Activated CD4-positive, alpha-beta T cell treated with anti-CD3 and anti-CD28 coated beads for 24 hours (primary cell): ENCODE measurements around the gene ENTPD6.

Experiments
- DNase-seq, 2 donors: peaks; one replicate each; pipeline ENCODE4 v3.0.0-alpha.2; 2020; ENCODE audit warnings: low read depth in 2 of 2

The ENTPD6 gene

DNA sequence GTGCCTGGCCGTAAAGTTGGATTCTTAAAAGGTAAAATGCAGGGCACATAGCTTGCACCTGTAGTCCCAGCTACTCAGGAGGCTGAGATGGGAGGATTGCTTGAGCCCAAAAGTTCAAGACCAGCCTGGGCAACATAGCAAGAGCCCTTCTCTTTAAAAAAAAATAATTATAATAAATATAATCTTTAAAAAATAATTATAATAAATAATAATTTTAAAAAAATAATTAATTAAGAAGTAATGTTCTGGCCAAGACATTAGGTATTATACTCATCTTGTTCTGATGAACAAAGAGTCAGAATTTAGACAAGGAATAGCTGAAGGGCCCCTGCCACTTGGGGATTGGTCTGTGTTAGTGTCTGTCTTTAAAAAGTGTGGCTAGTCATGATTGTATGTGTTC lies 13.9 kb downstream of the ENTPD6 start:
- no peak for DNase-seq

DNA sequence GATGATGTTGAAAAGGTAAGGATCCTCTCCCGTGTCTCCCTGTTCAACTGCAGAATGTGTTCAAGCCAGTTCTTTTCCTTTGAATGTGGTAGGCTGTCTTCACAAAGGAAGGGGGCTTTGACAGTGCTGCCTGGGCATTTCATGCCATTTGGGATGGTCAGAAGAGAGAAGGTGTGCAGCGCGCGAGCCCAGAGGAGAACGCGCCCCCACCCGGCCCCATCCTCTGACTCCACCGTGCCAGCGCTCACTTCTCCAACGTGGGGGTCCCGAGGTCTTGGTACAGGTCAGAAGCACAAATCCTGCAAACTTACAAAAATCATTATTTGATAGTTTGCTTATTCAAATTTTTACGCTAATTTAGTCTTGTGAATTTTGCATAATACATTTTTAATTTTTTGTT lies 14.4 kb downstream of the ENTPD6 start:
- DNase-seq = no peak

DNA sequence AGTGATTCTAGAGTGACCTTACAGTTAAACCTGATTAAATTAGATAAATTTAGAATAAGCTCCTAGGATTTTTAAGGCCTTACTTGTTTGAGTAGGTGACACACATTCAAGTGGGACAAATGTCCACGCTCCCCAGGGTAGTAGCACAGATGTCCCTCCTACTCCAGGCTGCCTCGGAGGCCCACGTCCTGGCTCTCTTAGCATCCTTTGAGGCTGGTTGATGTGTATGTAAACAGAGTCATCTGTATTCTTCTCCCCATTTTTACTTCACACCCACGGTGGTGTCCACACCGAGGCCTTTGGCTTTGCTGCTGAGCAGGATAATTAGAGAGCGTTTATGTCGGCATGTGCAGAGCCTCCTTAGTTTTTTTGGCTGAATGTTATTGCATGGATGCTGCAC lies 15.8 kb downstream of the ENTPD6 start:
- no peak for DNase-seq

DNA sequence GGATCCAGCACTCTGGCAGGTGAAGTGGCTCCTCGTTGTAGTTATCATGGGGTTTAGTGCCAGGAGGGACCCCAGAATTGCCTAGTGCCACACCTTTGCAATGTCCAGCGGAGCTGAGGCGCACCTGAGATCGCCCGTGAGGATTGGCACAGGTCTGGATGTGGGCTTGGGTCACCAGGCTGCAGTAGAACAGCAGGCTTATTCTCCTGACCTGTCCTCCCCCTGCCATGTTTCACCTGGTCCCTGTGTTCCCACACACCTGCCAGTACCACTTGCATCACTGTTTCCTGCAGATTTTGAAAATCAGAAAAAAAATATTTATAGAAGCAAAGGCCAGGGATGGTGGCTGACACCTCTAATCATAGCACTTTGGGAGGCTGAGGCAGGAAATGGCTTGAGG lies 16.7 kb downstream of the ENTPD6 start:
- DNase-seq = no peak

DNA sequence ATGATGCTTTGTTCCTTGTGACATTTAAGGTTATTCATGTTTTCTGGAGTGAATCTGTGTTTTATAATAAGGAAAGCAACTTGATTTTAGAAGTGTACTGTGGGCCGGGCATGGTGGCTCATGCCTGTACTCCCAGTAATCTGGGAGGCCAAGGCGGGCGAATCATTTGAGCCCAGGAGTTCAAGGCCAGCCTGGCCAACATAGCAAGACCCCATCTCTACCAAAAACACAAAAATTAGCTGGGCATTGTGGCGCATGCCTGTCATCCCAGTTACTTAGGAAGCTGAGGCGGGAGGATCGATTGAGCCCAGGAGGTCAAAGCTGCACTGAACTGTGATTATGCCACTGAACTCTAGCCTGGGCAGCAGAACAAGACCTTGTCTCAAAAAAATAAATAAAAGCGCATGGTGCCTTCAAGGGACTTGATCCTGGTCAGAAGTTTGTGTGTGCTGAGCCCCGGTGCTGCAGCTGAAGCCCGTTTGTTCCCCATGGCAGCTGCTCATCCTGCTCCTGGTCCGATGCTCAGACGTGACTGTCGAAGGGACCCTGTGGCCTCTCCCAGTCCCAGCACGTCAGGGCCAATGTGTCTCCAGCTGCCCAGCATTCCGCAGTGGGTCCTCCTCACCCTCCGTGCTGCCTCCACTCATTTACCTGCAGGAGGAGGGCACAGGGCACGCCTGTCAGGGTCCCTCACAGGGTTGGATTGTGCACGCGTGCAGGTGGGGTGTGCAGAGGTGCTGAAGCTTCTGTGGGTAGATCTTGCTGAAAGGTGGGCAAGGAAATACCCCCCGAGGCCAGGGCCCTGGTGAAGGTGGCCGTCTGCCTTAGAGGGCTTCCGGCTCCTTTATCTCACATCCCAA lies 18.3 kb downstream of the ENTPD6 start:
- DNase-seq = no peak

DNA sequence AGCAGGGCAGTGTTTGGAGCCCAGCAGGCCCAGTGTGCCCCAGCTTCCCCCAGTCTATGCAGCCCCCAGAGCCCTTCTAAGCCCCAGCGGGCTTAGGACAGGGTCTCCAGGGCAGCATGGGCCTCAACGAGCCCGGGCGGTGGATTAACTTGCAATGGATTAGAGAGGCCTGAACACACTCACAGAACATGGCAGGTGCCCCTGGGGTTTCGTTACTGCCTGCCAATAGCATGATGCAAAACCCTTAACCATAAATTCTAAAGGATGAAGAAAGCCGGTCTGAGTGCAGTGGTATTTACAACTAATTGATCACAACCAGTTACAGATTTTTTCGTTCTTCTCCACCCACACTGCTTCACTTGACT lies 18.9 kb downstream of the ENTPD6 start:
- no peak for DNase-seq

DNA sequence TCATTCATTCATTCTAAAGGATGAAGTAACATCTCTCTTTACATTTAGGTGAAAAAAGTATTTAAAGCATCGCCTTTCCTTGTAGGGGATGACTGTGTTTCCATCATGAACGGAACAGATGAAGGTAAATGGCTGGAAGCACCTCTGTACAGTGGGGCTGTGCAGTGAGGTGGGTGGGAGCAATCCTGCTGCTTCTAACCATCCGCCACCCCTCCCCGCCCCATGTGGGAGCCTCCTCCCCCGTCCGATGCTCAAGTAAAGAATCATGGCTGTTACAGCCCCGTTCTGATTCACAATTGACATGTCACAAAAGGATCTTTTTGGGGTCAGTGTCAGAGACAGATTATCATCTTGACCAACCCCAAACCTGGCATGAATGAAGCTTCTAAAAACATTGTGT lies 19.3 kb downstream of the ENTPD6 start:
- DNase-seq = no peak

DNA sequence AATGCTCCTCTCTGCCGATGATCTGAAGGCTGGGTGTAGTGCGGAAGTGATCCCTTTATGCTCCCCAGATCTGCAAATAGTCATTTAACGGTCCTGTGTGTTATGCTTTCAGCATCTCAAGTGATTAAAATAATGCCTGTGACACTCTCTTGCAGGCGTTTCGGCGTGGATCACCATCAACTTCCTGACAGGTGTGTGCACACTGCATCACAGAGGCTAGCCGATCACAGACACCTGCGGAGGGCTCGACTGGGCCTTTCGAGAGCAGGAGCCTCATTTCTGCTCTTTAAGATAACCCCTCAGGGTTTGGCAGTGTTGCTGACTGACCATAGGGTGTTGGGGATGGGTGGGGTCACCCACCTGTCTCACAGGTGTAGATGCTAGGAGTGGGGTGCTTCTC lies 20.0 kb downstream of the ENTPD6 start:
- DNase-seq = no peak

DNA sequence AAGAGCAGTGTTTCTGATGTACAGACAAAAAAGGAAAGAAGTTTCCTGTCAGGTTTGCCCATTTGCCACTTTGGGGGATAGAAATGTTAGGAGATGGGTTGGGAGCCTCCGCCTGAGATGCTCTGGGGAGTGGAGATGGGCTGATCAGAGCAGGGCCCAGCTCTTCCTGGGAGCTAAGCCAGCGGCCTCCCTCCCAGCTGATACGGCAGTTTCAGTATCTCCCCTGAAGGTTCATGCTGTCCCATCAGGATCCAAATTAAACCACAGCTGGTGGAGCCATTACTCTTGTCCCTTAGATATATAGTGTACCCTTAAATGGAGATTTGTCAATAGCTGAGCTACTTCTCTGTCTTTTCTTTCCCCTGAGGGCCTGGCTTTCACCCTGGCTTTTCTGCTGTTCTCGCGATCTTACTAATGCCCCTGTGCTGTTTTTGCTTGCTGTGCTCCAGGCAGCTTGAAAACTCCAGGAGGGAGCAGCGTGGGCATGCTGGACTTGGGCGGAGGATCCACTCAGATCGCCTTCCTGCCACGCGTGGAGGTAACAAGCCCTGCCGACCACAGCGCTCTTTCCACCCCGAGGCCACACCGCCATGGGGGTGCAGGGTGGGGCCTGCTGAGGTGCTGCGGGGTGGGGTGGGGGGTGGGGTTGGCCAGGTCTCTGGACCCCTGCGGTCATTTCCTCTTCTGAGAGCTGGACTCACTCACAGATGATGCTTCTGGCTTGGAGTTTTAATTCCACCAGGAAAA lies 20.9 kb downstream of the ENTPD6 start:
- DNase-seq = no peak

DNA sequence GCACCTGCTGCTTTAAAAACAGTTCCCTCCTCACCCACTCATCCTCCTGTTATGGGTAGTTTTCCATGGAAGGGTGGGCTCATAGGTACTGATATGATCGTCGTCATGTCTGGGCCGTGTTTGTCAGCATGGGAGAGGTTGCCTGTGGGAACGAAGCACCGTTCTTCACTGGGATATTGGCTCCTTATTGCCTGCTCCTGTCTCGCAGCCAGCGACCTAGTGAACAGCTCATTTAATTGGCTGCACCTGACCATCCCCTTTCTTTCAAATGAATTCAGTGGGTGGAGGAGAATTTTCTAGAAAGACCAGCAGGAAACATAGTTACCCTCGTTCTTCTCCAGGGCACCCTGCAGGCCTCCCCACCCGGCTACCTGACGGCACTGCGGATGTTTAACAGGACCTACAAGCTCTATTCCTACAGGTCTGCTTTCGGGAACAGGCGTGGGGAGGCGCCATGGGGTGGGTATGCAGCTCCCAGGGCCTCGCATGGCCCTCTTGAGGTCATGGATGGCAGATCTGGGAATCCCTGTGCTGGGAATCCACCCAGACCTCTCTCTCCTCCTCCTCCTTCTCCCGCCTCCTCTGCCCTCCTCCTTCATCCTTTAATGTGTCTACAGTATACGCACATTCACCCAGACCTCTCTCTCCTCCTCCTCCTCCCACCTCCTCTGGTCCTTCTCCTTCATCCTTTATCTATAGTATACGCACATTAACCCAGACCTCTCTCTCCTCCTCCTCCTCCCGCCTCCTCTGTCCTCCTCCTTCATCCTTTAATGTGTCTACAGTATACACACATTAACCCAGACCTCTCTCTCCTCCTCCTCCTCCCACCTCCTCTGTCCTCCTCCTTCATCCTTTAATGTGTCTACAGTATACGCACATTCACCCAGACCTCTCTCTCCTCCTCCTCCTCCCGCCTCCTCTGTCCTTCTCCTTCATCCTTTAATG lies 21.9 kb downstream of the ENTPD6 start:
- no peak for DNase-seq

DNA sequence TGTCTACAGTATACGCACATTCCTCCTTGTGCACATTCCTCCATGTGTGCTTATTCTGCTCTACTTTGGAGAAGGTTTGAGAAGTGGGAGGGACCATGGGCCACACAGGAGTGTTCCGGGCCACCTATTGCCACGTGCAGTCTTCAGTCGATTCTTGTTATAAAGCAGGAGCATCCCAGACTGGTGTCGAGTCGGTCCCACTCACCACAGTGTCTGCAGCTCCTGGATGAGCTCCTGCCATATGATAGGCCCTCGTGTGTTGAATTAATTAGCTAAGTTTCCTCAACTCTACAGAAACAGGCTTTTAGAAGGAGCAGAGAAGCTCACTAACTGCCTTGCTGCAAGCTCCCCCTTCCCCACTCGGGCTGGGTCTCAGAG lies 22.6 kb downstream of the ENTPD6 start:
- DNase-seq = no peak

DNA sequence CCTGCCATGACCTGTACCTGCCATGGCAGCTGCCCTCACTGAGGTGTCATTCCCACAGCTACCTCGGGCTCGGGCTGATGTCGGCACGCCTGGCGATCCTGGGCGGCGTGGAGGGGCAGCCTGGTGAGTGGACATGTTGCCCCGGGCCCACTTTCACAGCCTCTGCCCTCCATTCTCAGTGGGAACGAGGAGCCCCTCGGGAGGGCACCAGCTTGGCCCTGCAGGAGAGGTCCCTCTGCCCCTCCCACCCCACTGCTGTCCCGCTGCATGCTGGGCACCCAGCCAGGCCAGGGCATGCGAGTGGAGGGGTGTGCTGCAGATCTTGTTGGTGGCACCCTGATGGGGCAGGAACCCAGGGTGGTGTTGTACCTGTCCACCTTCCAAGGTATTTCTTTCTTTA lies 23.0 kb downstream of the ENTPD6 start:
- DNase-seq = no peak

DNA sequence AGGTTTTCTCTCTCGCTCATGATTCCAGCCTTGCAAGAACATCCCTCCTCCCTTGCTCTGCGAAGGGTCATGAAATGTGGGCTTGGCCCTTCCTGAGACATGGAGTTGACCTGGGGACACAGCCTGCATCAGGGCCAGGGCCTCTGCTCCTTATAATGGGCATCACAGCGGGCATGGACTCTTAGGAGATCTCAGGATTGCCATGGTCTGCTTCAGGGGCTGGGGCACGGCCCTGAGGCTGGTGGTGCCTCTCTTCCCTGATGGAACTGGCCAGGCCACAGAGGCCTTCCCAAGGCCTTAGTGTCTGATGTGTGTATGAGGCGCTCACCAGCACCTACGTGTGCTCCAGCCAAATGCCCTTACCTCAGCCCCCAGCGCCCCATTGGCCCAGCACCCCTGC lies 23.9 kb downstream of the ENTPD6 start:
- DNase-seq = no peak

DNA sequence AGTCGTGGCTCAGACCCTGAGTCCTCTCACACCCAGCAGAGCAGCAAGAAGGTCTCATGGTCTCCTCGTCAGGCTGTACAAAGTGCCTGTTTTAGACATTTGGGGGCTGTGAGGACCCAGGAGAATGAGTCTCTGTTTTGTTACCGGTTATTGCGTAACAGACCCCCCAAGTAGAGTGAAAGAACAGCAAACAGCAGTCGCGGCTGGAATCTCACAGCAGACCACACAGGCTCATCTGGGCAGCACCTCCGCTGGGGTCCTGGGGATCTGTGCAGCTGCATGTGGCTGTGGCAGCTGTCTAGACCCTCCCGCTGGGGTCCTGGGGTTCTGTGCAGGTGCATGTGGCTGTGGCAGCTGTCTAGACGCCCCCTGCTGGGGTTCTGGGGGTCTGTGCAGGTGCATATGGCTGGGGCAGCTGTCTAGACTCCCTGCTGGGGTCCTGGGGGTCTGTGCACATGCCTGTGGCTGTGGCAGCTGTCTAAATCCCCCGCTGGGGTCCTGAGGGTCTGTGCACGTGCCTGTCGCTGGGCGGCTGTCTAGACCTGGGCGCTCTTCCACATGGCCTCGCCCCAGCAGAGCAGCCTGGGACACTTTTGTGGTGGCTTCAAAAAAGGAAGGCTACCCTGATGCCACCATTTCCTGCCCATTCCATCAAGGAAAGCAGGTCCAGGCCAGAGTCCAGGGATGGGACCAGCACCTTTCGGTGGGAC lies 24.7 kb downstream of the ENTPD6 start:
- DNase-seq = no peak

DNA sequence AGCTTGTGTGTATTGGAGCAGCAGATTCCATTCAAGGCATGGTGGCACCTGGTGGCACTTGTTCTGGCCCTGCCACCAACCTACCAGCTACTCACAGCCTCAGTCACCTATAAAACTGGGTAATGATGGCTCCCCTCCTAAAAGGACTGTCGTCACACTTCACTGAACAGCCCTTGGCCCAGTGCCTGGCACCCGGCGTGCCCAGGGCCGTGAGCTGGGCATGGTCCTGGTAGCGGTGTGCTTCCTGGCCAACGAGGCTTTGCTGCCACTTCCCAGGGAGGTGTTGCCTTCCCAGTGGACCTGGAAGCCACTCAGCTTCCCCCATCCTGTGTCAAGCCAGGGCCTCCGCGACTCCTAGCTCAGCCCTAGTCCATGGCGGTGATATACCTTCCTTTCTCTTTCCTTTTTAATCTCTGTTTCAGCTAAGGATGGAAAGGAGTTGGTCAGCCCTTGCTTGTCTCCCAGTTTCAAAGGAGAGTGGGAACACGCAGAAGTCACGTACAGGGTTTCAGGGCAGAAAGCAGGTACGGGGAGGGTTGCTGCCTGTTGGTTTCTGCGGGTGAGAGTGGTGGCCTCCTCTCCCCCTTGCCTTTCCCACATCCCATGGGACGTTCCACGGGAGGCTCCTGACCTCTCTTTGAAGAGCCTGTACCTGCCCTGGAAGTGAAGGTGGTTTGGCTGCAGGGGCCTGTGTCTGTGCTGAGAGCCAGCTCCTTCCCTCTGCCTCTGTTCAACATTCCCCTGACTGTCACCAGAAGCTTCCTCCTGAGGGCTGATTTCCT lies 25.5 kb downstream of the ENTPD6 start:
- no peak for DNase-seq

DNA sequence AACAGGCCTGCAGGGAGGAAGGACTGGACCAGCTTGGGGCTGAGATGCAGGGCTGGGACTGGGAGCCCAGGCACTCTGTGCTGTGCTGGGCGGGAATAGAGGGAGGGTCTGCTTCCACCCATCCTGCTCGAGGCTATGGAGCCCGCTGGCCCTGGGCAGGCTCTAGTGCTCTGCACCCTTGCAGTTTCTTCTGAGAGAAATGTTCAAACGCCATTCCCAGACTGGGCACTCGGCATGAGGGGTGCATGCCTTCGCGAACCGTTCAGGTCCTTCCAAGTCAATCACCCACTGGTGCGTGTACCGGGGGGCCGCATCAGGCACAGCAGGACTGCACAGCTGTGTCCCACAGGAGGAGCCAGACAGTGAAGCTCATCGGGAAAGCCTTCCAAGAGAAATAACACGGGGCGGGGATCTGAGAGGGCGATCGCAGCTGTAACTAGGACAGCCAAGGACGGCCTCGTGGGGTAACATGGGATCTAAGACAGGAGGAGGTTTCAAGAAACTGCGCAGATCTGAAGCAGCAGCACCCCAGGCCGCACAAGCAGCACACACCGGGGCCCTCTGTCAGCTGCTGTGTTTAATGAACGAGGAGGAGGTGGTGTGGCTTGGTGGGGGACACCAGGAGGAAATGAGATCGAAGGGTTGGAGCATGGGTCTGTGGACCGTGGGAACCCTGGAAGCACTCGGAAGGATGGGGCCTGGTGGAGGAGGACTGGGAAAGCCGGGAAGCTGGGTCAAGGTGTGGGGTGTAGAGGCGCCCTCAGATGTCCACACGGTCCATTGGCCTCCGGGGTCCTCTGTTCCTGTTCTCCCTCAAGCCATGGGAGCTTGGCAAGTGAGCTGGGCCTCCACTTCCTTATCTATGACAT lies 26.3 kb downstream of the ENTPD6 start:
- no peak for DNase-seq

DNA sequence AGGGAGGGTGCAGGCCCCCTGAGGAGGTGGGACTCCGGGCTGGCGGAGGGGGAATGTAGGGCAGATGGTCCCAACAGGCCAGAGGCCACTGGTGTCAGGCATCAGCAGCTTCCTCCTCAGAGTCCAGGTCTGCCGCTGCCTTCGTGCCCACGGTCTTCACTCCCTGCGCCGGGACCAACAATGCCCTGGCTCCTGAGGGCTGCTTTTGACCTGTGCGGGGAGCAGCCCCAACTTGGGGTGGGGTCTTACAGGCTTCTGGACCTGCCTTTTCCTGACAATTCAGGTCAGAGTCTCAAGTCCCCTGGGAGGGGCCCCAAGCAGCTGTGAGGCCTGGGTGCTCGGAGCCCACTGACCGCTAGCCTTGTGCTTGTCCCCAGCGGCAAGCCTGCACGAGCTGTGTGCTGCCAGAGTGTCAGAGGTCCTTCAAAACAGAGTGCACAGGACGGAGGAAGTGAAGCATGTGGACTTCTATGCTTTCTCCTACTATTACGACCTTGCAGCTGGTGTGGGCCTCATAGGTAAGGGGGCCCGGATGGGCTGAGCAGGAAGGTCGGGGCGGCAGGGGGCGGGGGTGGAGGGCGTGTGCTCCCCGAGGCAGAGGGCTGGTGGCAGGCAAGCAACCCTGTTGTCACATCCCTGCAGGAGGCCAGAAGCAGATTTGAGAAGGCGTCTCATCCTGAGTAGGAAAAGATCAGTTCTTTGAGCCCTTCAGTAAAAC lies 27.1 kb downstream of the ENTPD6 start:
- no peak for DNase-seq

DNA sequence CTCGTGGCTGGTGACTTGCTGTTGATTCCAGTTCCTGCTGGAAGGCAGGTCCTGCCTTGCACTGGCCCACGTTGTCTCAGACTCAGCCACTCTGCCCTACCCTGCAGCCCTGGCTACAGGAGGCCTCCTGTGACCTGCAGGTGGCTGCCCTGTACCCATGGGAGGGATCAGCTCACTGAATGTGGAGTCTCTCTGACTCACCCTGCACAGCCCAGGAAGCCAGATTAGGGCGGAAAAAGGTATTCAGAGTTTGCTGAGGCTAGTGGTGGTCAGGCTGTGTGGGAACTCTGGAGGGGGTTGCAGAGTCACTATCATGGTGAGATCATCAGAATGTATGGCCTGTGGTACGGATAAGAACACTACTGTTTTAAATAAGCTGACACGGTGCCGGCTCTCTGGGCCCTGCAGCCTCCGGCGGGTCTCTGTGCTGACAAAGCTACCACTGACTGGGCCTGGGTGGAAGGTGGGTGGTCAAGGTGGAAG lies 27.7 kb downstream of the ENTPD6 start:
- peak in 1 of 2 donors; percentile 26 for DNase-seq
